GM19455 (cell line): Measurements from ENCODE around the gene LPAR1.
"Not testable (repeated sequence)": the region's sequence is repeated elsewhere in the genome, so short reads cannot be mapped to it uniquely, and the experiment has no call there.

ENCODE experiments used
- ATAC-seq: cut with Tn5 transposase; IDR thresholded peaks from one replicate; pipeline ENCODE4 v1.9.1; 2021; ENCODE audit not compliant: unreplicated experiment

LPAR1 gene

DNA sequence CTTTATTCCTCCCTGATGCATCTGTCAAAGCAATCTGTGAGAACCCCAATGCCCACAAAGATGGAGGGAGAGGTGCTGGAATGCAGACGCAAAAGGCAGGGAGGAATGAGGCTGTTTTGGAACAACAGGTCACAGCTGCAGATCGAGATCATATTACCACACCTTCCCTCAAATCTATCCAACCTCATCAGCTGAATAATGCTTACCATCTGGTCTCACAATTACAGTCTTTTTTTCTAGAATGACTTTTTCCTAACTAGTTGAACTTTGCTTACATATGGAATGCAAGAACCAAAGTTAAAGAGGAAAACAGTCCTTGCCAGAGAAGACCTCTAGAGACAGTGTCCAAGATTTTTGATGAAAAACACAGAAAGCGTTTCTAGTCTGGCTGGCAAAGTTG is 158.1 kb downstream of the LPAR1 start:
- ATAC-seq = no peak

DNA sequence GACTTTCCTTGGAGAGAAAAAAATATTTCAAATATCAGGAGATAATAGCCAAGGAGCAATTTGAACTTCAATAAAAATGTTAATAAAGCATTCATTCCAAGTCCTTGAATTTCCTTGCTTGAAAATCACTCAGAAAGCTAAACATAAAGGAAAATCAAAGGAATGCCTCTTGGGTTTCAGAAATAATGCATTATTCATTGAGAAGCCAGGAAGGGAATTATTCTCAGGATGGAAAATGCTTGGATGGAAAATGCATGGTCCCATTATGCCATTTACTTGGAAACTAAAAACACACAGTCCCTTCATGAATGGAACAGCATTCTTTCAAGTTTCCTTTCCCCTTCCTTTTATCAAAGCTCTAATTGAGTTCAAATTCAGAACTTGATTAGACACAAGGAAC is 160.9 kb downstream of the LPAR1 start:
- no peak for ATAC-seq

DNA sequence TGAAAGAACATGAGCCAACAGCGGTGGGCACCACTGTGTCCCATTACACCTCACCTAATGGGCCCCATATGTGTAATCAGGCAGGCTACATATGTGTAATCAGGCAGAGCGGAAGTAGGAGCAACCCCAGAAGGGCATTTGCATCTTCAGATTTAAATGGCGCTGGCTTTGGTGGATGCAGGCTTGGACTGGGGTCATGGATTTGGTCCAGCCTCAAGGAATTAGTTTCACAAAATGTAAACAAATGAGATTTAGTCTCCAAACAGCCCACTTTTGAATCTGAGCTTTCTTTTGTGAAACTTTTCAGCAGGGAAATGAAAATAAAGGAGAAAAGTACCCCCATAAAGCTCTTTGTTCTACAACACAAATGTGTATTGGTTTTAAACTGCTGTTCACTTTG is 161.3 kb downstream of the LPAR1 start:
- ATAC-seq = no peak

DNA sequence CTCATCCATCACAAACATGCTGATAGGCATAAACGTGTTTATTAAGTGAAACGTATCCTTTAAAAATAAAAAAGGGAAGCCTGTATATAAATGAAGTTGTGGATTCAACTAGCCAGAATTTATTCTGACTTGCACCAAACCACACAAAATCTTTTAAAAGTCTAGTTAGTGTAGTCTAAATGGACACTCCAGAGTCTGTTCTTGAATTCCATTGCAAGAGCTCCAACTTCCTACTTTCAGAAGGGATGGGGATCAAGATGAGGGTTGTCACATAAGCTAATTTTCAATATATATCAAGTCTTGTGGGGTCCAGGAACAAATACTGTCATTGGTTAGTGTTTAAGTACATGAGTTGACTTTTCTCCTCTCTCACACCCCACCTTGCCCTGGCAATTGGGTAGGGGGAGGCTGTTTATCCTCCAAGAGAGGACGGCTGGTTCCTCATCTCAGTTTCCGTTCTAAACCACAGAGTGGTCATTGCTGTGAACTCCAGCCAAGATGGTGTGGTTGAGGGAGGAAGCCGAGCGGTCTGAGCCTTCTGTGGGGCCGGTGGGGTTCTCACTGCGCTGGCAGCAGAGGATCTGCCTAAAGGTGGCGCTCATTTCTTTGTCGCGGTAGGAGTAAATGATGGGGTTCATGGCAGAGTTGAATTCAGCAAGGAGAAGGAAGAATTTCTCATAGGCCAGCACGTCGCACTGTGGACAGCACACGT is 163.2 kb downstream of the LPAR1 start:
- no peak for ATAC-seq

DNA sequence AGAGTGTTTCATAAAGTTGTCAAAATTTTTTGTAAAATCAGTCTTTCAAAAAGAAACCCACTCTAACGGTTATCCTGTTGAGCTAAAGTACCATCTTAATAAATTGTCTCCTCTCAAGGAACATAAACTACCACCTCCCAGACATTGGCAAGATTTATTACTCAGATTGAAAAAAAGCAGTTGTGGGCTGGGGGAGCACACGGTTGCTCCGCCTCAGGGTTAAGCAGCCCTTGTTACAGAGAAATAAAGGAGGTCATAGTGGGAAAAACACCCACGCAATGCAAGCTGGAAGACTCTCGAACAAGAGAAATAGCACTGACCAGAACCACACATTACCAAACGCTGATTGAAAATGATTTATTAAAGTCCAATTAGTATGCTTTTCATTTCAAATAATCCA is 165.3 kb downstream of the LPAR1 start:
- no peak for ATAC-seq

DNA sequence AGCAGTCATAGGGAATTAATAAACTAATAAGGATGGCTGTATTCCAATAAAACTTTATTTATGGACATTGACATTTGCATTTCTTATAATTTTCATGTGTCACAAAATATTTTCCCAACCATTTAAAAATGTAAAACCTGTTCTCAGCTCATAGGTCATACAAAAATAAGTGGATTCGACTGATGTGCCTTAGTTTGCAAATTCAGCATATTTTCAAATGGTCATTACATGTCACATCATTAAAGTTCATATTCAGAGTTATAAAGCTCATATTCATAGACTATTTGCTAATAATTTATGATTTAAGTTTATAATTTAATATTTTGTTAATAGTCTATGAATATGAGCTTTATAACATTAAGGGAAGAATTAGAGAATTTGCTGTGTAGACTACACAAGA is 166.5 kb downstream of the LPAR1 start:
- no peak for ATAC-seq

DNA sequence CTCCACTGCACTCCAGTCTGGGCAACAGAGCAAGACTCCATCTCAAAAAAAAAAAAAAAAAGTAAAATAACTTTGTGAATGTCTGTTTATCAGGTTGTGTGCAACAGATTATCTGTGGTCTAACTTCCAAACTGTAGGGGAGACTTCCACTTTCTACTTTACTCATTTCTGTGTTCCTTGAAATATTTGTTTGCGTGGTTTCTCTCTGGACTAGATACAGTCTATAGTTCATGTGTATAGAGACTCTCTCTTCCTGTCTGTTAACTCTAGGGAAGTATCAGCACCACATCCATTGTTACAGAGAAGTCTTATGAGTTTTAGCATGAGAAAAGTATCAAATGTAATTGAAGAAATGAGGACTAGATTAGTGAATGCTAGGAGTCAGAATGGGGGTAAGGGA is 168.3 kb downstream of the LPAR1 start:
- no peak for ATAC-seq

DNA sequence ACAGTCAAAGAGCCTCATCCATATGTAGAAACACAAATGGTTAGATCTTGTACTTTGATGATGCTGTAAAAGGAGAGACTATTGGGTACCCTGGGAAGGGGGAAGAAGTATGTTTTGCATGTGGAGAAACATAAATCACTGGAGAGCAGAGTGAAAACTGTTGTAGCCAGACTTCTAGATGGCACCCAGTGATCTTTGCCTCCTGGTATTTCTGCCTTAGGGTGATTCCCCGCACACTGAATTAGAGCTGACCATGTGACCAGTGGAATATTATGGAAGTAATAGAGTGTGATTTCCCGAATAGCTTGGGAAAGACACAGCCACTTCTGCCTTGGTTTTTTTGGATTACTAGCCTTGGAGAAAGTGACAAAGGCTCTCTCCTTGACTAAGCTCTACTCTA is 174.3 kb downstream of the LPAR1 start:
- no peak for ATAC-seq

DNA sequence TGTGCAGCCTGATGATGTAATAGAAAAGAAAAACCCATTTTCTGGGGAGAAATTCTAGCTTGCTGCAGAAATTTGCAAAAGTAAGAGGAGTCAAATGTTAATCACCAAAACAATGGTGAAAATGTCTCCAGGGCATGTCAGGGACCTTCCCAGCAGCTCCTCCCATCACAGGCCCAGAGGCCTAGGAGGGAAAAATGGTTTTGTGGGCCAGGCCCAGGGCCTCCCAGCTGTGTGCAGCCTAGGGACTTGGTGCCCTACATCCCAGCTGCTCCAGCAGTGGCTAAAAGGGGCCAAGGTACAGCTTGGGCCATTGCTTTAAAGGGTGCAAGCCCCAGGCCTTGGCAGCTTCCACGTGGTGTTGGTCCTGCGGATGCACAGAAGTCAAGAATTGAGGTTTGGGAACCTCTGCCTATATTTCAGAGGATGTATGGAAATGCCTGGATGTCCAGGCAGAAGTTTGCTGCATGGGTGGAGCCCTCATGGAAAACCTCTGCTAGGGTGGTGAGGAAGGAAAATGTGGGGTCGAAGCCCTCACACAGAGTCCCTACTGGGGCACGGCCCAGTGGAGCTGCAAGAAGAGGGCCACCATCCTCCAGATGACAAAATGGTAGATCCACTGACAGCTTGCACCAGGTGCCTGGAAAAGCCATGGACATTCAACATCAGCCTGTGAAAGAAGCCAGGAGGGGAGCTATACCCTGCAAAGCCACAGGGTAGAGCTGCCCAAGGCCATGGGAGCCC is 176.7 kb downstream of the LPAR1 start:
- ATAC-seq = not testable (repeated sequence)

DNA sequence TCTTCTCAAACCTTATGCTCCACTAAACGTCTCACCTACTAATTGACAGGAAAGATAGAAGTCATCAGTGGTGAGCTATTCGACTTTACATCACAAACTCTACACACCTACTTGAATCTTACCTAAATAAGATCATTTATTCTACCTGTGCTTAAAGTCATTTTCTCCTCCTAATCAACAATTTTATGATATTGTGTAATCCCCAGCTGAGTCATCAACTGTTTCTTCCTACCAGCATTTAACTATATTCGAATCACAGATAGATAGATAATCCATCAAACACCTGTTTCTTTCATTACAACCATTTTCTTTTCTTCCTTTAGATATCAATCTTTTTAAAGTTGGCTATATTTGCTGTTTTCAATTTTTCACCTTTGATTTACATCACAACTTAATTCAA is 181.5 kb downstream of the LPAR1 start:
- no peak for ATAC-seq

DNA sequence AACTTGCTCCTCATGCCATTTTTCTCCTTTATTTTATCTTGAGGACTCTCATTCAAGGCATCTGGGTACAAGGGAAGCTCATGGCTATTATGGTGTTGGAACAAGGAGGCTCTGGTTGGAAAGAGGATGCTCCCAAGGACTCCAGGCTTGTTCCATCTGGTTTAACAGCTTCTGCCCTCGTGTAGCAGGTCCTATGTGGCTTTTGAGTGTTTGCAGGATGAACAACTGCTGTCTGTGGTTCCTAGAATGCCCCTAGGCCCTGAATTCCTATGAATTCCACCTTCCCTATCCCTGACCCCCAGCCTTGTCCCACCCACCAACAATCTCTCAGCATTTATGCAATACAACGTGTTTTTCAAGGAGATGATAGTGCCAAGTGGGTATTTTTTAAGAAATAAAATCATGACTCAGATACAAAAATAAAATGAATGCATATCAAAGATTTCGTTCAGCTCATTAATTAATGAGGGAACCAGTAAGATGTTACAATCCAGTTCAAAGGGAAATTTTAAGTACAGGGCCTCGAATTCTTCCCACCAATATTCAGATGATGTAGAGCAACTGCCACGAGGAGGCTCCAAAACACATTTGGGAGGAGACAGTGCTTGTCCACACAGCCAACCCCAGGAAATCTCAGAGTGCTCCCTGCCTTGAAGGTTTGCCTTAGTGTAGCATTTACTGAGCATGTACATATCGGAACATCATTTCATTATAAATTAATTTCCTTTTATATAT is 187.7 kb downstream of the LPAR1 start:
- no peak for ATAC-seq

DNA sequence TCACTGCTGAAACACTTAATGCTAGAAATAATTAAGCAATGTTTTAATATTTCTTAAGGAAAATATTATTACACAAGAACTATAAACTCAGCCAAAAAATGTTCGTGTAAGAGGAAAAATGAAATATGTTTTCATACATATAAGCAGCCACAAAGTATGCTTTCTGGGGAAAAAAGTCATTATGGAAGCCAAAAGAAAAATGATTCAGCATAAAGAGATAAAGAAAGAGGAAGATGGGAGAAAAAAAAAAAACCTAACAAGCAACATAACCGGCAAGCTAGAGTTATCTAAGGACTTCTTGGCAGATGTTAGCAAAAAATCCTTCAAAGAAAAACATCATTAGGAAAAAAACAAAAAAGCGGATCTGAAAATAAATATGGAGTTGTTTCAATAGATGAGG is 190.6 kb downstream of the LPAR1 start:
- no peak for ATAC-seq

DNA sequence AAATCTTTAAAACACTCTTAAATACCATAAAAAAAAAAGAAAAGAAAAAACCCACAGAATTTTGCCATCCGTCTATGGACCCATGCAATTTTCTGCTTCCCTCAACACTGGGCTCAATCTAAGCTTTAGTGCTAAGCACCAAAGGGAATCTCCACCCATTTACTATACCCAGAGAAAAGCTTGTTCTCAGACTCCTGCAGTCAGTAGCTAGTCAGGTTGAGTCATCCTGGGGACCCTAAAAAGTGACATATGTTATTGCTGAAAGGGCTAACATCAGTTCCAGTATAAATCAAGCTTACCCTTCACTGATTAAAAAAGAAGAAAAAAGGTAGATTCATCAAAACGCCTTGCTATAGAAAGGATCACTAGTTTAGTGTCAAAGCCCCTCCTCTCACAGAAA is 192.1 kb downstream of the LPAR1 start:
- ATAC-seq = no peak

DNA sequence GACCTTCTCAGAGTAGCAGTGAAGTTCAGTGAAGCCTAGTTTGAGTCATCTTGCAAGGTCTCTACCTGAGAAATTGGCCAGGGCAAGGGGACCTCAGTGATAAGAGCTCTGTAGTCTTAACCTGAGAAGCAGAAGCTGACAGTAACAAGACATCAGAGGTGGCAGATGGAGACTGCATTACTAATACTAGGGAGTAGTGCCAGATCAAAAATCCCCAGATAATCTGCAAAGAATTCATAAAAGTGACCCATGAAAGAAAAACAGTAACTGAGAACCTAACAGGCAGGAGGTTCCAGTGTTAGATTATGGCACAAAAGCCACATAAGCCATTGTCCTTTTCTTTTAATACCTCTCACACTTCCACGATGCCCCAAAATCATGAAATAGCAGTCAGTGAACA is 194.1 kb downstream of the LPAR1 start:
- no peak for ATAC-seq

DNA sequence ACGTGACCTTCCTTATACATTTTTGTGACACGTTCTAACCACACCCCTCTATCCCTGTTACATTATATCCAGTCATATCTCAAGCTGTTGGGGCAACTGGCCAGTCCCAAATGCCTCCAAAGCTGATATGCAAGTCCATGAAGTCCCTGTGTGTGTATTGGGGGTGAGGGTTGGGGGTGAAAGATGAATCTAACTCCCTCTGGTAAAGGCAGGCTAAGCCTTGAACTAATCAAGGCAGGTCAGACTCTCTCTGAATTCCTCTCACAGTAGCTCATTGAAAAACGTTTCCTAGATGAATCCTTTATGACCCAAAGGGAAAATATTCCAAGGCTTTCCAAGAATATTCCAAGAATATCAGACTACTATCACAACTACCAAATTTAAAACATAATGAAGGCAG is 195.3 kb downstream of the LPAR1 start:
- ATAC-seq = no peak

DNA sequence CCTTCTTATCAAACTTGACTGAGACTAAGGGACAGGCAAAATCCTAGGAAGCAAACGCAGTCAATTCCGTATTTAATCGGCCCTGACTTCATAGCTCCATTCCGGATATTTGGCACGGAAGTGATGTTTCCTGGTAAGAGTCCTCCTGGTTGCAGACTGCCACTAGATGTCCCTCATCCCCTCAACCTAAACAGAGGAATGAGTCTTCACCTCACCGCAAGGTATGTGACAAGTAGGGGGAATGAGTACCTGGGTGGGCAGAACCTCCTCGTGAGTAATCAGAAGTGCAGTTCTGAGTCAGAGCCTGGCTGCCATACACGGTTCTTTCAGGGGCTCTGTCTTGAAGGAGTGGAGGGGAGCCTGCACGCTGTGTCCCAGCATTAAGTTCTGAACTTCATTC is 196.1 kb downstream of the LPAR1 start:
- ATAC-seq = no peak

DNA sequence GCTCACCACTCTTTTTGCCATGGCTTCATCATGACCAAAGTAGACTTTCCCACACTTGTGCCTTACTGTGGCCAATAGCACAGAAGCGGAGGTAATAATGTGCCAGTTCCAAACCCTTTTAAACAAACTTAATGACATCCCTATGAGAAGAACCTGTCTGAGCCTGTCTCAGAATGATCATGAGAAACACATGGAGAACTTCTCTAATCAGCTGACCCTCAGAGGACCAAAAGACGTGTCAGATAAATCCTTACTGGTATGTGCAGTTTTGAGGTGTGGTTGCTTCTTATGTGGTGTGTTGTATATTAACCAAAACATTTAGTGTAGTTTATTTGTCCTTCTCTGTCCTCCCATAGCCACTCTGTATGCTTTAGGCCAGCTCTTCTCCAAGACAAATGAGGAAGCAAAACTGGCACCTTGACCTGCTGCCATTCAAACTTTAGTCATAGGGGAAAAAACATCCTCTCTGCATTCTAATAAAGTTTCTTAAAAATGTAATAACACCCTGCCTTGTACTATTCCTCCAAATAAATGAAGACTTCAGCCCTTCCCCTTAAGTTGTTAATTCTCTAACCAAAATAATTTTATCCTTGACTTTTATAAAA is 200.8 kb downstream of the LPAR1 start:
- no peak for ATAC-seq

DNA sequence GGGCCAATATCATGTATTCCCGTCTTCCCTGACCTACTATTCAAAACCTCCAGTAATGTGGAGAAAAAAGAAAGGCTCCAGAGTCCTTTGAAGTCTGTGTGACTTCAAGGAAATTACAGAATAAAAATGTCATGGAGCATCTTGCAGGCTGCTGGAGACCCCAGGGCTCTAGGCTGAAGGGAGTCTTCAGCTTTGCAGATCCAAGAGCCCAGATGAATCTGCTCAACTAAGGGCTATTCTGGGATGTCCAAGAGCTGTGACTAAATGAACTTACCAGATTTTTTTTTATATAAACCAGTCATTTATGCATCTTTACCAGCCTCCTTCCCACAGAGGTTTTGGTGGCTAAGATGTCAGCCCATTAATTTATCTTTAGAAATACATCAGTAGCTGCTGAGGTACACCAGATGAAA is 202.4 kb downstream of the LPAR1 start:
- no peak for ATAC-seq

DNA sequence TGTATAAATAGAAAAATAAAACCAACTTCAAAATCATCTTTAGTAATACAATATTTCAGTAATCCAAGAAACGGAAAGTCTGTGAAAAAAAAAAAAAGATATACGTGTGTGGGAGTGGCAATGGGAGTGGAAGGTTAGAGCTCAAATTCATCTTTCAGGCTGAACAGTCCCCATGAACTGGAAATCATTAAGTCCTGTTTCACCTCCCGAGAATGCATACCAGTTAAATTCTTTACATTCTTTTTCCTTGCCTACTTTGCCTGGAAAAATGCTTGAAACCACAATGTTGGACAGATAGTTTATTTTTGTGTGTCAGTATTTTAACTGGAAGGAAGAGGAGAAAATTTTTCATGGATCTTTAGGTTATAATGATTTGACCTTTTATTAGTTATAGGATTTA is 202.9 kb downstream of the LPAR1 start:
- ATAC-seq = no peak

DNA sequence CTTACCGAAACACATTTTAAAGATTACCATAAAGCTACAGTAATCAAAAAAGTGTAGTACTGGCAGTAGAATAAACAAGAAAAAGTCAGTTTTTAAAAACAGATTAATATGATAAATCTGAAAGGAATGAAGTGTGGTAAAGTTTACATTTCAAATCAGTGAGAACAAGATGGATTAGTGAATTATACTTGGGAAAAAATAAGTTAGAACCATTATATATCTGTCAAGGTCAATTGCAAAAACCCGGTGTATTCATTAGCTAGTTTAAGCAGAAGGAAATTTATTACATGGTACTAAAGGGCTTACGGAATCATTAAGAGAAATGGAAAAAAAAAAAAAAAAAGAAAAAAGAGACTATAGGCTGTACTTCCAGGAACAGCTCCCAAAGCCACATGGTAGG is 205.3 kb downstream of the LPAR1 start:
- ATAC-seq = no peak

DNA sequence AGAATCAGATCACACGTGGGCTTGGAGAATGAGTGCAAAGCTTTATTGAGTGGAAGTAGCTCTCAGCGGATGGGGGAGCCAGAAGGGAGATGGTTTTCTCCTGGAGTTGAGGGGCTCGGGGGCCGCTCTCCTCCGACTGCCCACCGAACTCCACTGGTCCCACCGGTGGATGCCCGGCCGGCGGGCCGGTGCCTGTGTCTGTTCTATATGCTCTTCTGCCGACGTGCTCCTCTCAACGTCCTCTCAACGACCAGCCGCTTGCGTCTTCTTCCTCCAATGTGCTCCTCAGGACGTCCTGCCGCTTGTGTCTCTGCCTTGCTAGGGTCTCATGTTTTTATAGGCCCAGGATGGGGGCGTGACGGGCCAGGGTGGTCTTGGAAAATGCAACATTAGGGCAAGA is 207.8 kb downstream of the LPAR1 start:
- ATAC-seq = no peak

DNA sequence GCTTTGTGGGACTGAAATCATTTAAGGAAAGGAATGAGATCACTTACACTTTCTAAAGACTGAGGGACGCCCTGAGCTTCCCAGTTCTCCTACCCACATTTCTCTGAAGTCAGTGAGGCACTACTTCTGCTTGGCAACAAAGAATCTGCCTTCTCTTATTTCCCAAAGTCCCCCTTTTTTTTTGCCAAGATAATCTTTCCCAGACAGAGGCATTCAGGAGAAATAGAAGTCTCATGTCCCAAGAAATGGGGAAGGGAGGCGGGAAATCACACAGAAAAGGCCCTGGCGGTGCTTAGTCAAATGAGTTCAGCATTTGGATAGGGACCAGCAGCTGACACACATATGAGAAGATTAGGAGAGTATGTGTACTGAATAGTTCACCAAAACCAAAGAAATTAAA is 210.0 kb downstream of the LPAR1 start:
- ATAC-seq = no peak
